Peyer's patch (tissue), 4 donors: ENCODE results near the gene PTPN6. TPM values are rescaled to one million over a fixed set of nuclear protein-coding genes. Genes with fewer than 3 reads are reported as not detected.

Experiments
- DNase-seq, 3 donors: peaks; one replicate each; pipeline ENCODE4 v3.0.0-alpha.2; 2017 to 2019
- H3K27ac ChIP-seq, 4 donors: fragments of 200-600 bp; sonication (generic); one replicate each; pipeline ENCODE4 v1.5.1; 2016 to 2019
- H3K27me3 ChIP-seq, 2 donors: fragments of 200-600 bp; sonication (generic); one replicate each; pipeline ENCODE4 v1.5.1; 2019
- H3K36me3 ChIP-seq, 3 donors: fragments of 200-600 bp; sonication (generic); one replicate each; pipeline ENCODE4 v1.5.1; 2016 to 2019
- H3K4me1 ChIP-seq, 4 donors: fragments of 200-600 bp; sonication (generic); one replicate each; pipeline ENCODE4 v1.5.1; 2016 to 2019
- H3K4me3 ChIP-seq, 4 donors: fragments of 200-600 bp; sonication (generic); 1 replicate in 3 of 4; 2 replicates in 1 of 4; pipeline ENCODE4 v1.5.1; 2016 to 2019; ENCODE audit warnings: mild to moderate bottlenecking in 1 of 4
- H3K9me3 ChIP-seq, 4 donors: fragments of 200-600 bp; sonication (generic); one replicate each; pipeline ENCODE4 v1.5.1; 2016 to 2019; ENCODE audit warnings: mild to moderate bottlenecking in 1 of 4
- CTCF ChIP-seq, 6 experiments: fragments of 450-650 bp in 4 of 6; fragments of 200-600 bp in 2 of 6; sonication (generic) in 1 of 6; IDR thresholded peaks; one replicate each; pipeline ENCODE4 v1.5.1; 2017 to 2019; ENCODE audit warnings: antibody characterized with exemption in 6 of 6, mild to moderate bottlenecking in 3 of 6, moderate library complexity in 1 of 6
- POLR2A ChIP-seq, 2 donors: fragments of 450-650 bp; IDR thresholded peaks; one replicate each; pipeline ENCODE4 v1.5.1; 2017; ENCODE audit warnings: antibody characterized with exemption in 2 of 2, mild to moderate bottlenecking in 2 of 2, moderate library complexity in 2 of 2
- total RNA-seq, 4 donors: library from RNA; depleted of rRNA; stranded (reverse); fragments of >200 nt; gene quantifications; one replicate each; pipeline ENCODE4 v1.1.0, GENCODE V29; 2016

PTPN6 gene
- total RNA-seq, 4 donors from 2014 or later, result 41.6 to 183 (median 44.4) TPM

GRCh38 chr12:6927379-6928021, 23.7 kb upstream of the PTPN6 start, which contains the start of gene ATN1:
TSS of gene ATN1 (plus strand) at chr12:6927959. CDS start at chr12:6934002, 6,043 bp downstream.
- DNase-seq, result peak in 2 of 3 donors; percentile 78 to 82
- Histone ChIP-seq H3K27me3 (no peaks in the 10 kb centered on the region), H3K27ac (peak within 1 kb of the TSS; percentile 92 to 95 (median 94)), H3K9me3 (no peaks in the 10 kb centered on the region), H3K4me1 (peaks cover 8 to 73% (median 15%) of the 10 kb centered on the region in 4 donors), H3K4me3 (peak within 1 kb of the TSS; percentile 68 to 98 (median 84)), H3K36me3 (no peaks in the 10 kb centered on the region)
- TF ChIP-seq POLR2A (IDR thresholded peaks at IDR 0.05) (peak in 1 of 2 donors; percentile 49), CTCF (IDR thresholded peaks at IDR 0.05) (no peak)

DNA sequence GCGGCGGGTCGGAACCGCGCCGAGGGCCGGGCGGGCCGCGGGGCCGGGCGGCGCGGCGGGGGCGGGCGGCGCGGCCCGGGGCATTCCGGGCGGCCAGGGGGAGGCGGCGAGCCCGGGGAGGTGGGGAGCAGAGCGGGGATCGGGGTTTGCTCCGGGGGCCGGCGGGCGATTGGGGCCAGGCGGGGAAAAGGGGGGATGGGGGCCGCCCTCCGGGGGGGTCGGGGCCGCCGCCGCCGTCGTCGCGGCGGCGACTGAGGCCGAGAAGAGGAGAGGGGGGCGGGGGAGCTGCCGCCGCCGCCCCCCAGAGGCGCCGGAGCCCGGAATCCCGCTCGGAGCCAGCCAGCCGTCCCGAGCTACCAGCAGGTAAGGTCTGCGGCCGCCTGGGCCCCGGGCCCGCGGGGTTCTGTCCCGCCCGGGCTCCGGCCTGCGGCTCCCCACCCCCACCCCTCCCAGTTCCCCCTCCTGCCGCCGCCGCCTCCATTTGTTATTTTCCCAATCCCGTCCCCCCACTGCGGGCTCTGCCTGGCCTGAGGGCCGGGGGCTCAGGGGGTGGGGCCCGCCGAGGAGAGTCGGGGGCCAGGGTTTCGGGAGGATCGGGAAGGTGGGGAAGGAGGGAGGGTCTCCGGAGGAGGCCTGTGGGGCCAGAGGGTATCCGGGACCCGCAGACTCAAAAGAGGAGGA, 23.0 kb upstream of the PTPN6 start:
- H3K4me1 ChIP-seq, result peaks cover 5 to 73% (median 13%) of the 10 kb centered on the region in 4 donors
- H3K27ac ChIP-seq, result peak overlapping the region; percentile 92 to 95 (median 94)
- no peaks in the 10 kb centered on the region for H3K9me3 ChIP-seq
- peak in 1 of 3 donors; percentile 60 for DNase-seq
- peak overlapping the region; percentile 68 to 98 (median 84) for H3K4me3 ChIP-seq
- no peaks in the 10 kb centered on the region for H3K27me3 ChIP-seq
- no peak for TF ChIP-seq CTCF (IDR thresholded peaks at IDR 0.05)
- no peak for TF ChIP-seq POLR2A (IDR thresholded peaks at IDR 0.05)
- no peaks in the 10 kb centered on the region for H3K36me3 ChIP-seq

- H3K4me3 ChIP-seq, result peak overlapping the region; percentile 68 to 98 (median 84)
- H3K36me3 ChIP-seq, result peaks cover 0 to 4% (median 0%) of the 10 kb centered on the region in 3 donors
- no peak for DNase-seq
- H3K27ac ChIP-seq, result peak overlapping the region; percentile 92 to 95 (median 94)
- peaks cover 5 to 68% (median 13%) of the 10 kb centered on the region in 4 donors for H3K4me1 ChIP-seq
- no peak for TF ChIP-seq POLR2A (IDR thresholded peaks at IDR 0.05)
- no peaks in the 10 kb centered on the region for H3K9me3 ChIP-seq
- H3K27me3 ChIP-seq, result no peaks in the 10 kb centered on the region
These were observed 22.3 kb upstream of the PTPN6 start for GRCh38 chr12:6928703-6929407.

- TF ChIP-seq CTCF (IDR thresholded peaks at IDR 0.05) (no peak), POLR2A (IDR thresholded peaks at IDR 0.05) (no peak)
- DNase-seq, result no peak
- Histone ChIP-seq H3K36me3 (peaks cover 0 to 13% (median 0%) of the 10 kb centered on the region in 3 donors), H3K9me3 (no peaks in the 10 kb centered on the region), H3K27me3 (no peaks in the 10 kb centered on the region), H3K4me1 (peaks cover under 1 to 66% (median 13%) of the 10 kb centered on the region in 4 donors), H3K27ac (peak overlapping the region; percentile 92 to 95 (median 94)), H3K4me3 (peak overlapping the region; percentile 68 to 98 (median 84))
These were observed 21.4 kb upstream of the PTPN6 start for GRCh38 chr12:6929466-6930452.

- no peaks in the 10 kb centered on the region for H3K9me3 ChIP-seq
- no peaks in the 10 kb centered on the region for H3K27me3 ChIP-seq
- no peak for DNase-seq
- H3K4me1 ChIP-seq, result peaks cover 8 to 50% (median 14%) of the 10 kb centered on the region in 4 donors
- no peak overlapping the region for H3K4me3 ChIP-seq
- no peak overlapping the region for H3K27ac ChIP-seq
- H3K36me3 ChIP-seq, result peaks cover 0 to 28% (median 0%) of the 10 kb centered on the region in 3 donors
- TF ChIP-seq POLR2A (IDR thresholded peaks at IDR 0.05), result no peak
- no peak for TF ChIP-seq CTCF (IDR thresholded peaks at IDR 0.05)
These were observed 18.4 kb upstream of the PTPN6 start for GRCh38 chr12:6932766-6933165.
